OCI-LY1 (cell line): ENCODE results near the gene KREMEN2.

Experiments used
- EZH2 ChIP-seq: fragments of 200-600 bp; sonication (generic), shearing (Covaris generic); IDR thresholded peaks from 2 replicates; pipeline ENCODE4 v1.8.0; 2017; ENCODE audit warnings: borderline replicate concordance, mixed run types, mild to moderate bottlenecking, antibody characterized with exemption, low read length, moderate library complexity, mixed read lengths
- TF ChIP-seq, protein P1 (sequence below): fragments of 200-600 bp; sonication (generic), shearing (Covaris generic); IDR thresholded peaks from 2 replicates; pipeline ENCODE4 v1.5.1; 2017; ENCODE audit warnings: mild to moderate bottlenecking, antibody characterized with exemption, low read length, moderate library complexity, mixed read lengths

DNA sequence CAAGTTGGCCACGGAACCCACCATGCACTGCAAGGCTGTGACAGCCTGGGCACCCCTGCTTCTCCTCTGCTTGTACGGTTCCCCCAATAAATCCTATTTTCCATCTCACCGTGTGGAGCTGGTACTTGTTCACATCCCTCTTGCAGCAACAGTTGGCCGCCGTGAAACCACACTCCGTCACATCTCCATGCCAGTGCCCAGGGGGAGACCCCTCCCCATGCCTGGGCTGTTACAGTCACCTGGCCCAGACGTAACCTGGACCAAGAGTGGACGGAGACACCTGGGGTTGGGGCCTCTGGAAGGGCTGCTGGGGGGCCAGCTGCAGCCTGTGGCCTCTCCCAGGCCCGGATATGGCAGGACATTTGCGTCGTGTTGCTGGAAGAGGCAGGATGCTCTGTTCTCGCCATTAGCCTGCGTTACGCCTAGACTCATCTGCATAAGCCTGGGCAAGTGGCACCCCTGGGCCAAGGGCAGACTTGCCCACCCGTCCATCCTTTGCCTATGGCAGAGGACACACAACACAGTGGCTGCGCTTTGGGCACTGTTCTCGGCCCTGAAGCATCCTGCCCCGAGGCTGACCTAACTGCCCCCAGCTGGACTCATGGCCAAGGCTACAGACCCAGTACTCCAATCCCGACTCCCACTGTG is 14.2 kb upstream of the KREMEN2 start:
- TF ChIP-seq, protein P1, sequence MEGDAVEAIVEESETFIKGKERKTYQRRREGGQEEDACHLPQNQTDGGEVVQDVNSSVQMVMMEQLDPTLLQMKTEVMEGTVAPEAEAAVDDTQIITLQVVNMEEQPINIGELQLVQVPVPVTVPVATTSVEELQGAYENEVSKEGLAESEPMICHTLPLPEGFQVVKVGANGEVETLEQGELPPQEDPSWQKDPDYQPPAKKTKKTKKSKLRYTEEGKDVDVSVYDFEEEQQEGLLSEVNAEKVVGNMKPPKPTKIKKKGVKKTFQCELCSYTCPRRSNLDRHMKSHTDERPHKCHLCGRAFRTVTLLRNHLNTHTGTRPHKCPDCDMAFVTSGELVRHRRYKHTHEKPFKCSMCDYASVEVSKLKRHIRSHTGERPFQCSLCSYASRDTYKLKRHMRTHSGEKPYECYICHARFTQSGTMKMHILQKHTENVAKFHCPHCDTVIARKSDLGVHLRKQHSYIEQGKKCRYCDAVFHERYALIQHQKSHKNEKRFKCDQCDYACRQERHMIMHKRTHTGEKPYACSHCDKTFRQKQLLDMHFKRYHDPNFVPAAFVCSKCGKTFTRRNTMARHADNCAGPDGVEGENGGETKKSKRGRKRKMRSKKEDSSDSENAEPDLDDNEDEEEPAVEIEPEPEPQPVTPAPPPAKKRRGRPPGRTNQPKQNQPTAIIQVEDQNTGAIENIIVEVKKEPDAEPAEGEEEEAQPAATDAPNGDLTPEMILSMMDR: no peak
- TF ChIP-seq EZH2: no peak
